Jurkat, Clone E6-1 (cell line): Measurements from ENCODE around the gene CCT6B.

Source experiments
- DNase-seq: peaks from one replicate; pipeline ENCODE4 v3.0.0-alpha.2; 2011; ENCODE audit warnings: low read depth, low spot score
- H3K4me3 ChIP-seq: 2 replicates; pipeline ENCODE4 v1.5.1; 2011; ENCODE audit warnings: mild to moderate bottlenecking, low read length, control low read depth, moderate library complexity

The CCT6B gene

DNA sequence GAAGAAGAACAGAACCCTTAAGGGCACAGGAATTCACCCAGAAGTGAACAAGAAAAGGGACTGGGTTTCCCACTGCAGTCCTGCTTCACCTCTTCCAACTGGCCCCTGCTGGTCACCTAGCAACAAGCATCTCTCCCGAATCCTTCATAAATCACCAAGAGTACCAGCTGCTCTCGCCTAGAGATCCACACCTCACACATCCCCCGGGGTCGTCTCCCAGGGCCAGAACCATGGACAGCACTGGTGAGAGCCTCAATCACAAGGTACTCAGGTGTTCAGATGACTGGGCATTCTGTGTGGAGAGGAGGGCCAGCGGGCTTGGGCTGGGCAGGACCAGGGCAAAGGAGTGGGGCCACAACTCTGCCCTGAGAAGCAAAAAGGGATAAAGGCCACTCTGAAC is 65.9 kb downstream of the CCT6B start:
- DNase-seq, result no peak
- no peak overlapping the region for H3K4me3 ChIP-seq

GRCh38 chr17:34894964-34895363 is 66.3 kb downstream of the CCT6B start:
- no peak for DNase-seq
- H3K4me3 ChIP-seq, result no peak overlapping the region

DNA sequence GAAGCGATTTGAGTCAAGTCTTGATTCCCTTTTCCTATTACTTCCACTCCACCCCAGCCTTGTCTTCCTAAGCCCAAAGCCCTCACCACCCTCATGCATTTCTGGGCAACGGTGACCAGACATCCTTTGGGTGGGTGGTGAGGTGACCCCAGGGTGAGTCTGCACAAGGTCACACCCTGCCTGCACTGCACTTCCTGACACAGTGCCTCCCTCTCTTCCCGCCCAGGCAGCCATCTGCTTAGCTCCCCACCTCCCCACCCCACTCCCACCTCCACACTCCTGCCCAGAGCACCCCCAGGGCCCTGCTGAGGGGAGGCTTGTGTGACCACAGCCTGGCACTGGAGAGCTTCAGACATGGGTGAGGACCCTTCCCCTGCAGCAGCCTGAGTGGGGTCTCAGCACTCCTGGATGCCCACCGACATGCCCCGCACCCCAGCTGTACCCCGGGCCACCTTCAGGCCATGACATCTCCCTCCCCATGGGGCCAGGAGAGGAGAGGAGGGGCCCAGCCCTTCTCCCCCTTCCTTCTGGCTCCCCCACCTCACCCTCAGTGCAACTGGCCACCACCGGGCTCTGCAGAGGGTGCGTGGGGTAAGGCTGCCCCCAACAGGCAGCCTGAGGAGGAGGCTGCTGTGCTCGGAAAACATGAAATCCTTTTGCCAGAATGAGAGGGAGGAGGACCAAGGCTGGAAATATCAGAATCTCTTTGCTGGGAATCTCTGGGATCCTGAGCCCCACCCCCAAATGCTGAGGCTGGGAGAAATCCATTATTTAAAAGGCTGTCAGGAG is 68.6 kb downstream of the CCT6B start:
- no peak overlapping the region for H3K4me3 ChIP-seq
- DNase-seq, result no peak

- peak; percentile 23 for DNase-seq
- H3K4me3 ChIP-seq, result no peak overlapping the region
These were observed 74.4 kb downstream of the CCT6B start for GRCh38 chr17:34886831-34887230.

GRCh38 chr17:34885076-34885475 is 76.2 kb downstream of the CCT6B start:
- DNase-seq, result peak; percentile 78
- no peak overlapping the region for H3K4me3 ChIP-seq

GRCh38 chr17:34884597-34884996 is 76.7 kb downstream of the CCT6B start:
- no peak for DNase-seq
- H3K4me3 ChIP-seq, result no peak overlapping the region

DNA sequence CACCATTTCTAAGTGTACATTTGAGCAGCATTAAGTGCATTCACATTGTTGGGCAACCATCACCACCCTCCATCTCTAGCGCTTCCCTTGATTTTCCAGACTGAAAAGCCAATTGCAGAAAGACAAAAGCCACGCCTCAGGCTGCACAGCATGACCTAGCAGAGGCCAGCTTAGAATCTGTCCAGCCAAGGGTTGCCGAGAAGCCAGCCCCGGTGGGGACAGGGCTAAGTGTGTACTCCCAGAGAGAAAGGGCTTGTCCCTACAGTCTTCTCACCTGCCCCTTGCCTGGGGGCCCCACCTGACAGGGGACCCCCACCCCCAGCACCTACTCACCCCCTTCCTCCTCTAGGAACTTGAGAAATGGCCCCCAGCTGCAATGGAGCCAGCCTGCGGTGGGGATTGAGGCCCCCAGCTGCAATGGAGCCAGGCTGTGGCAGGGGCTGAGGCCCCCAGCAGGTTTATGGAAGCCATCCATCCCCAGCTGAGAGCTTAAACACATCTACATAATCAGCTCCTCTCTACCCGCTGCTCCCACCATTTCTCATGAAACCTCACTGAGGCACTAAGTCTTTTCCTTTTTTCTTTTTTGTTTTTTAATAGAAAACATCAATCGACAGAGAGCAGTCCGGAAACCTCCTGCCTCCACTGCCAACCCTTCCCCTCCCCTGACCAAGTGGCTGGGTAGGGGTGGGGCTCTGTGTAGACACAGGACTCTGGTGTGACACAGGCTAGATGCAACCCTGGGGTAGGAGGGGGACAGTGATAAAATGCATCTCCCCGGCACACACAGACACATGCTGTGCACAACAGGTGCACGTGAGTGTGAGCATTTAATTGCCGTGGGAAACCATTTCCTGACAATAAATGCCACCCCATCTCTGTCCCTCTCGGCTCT is 77.9 kb downstream of the CCT6B start:
- no peak overlapping the region for H3K4me3 ChIP-seq
- DNase-seq, result peak; percentile 30

GRCh38 chr17:34879146-34879545 is 82.1 kb downstream of the CCT6B start:
- H3K4me3 ChIP-seq, result no peak overlapping the region
- DNase-seq, result no peak
